ENCODE results near the gene SPDYE1.

DNA sequence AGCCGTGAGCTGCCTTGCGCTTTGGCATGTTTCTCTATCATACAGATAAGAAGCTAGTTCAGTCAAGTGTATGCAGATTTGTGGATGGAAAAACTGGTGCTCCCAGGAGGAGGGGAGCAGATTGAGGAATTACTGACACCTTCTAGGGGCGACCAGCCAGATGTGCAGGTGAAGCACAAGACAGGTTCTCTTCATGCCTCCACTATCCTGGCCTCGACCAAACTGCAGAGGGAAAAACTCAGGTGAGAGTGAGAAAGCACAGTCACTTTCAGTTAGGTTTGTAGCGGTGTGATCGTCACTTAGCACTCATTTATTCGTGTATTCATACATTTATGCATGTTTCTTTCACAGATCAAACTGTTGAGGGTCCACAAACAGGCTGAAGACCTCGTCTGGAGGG, 46.2 kb downstream of the SPDYE1 start:
- no peak for TF ChIP-seq EZH2 (IDR thresholded peaks at IDR 0.05; ENCODE audit: borderline replicate concordance, low read depth, low read length, severe bottlenecking)
- TF ChIP-seq, protein P1, sequence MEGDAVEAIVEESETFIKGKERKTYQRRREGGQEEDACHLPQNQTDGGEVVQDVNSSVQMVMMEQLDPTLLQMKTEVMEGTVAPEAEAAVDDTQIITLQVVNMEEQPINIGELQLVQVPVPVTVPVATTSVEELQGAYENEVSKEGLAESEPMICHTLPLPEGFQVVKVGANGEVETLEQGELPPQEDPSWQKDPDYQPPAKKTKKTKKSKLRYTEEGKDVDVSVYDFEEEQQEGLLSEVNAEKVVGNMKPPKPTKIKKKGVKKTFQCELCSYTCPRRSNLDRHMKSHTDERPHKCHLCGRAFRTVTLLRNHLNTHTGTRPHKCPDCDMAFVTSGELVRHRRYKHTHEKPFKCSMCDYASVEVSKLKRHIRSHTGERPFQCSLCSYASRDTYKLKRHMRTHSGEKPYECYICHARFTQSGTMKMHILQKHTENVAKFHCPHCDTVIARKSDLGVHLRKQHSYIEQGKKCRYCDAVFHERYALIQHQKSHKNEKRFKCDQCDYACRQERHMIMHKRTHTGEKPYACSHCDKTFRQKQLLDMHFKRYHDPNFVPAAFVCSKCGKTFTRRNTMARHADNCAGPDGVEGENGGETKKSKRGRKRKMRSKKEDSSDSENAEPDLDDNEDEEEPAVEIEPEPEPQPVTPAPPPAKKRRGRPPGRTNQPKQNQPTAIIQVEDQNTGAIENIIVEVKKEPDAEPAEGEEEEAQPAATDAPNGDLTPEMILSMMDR (IDR thresholded peaks at IDR 0.05; ENCODE audit: borderline replicate concordance, extremely low read depth, low read length, poor library complexity, severe bottlenecking) = no peak
